PC-9 (cell line): ENCODE data around the gene HBB.

Experiments
- CTCF ChIP-seq: fragments of 200-600 bp; sonication (generic); conservative IDR thresholded peaks from 2 replicates; pipeline ENCODE4 v1.6.1; 2017; ENCODE audit warnings: mixed run types, antibody characterized with exemption, mild to moderate bottlenecking, moderate library complexity
- EZH2 ChIP-seq: fragments of 200-600 bp; sonication (generic); IDR thresholded peaks from 2 replicates; pipeline ENCODE4 v1.8.0; 2017; ENCODE audit warnings: antibody characterized with exemption, low read depth

GRCh38 chr11:5240458-5240857 lies 13.6 kb upstream of the HBB start:
- TF ChIP-seq CTCF (no peak), EZH2 (no peak)
